Right cardiac atrium (tissue), 5 donors: ENCODE measurements around the gene PPIF. TPM values are rescaled to one million over a fixed set of nuclear protein-coding genes. Genes with fewer than 3 reads are reported as not detected.
"Not testable (repeated sequence)": the region's sequence is repeated elsewhere in the genome, so short reads cannot be mapped to it uniquely, and the experiment has no call there.

Experiments used
- ATAC-seq, 2 donors: fragments of 200-7000 bp; cut with Tn5 transposase; one replicate each; pipeline versions ENCODE4 v1.8.0 to v1.9.1; 2020; ENCODE audit warnings: moderate library complexity in 2 of 2, mild to moderate bottlenecking in 1 of 2
- DNase-seq, 3 donors: peaks; one replicate each; pipeline ENCODE4 v3.0.0-alpha.2; 2020
- H3K27ac ChIP-seq: one replicate; pipeline ENCODE4 v1.5.1; 2013; ENCODE audit warnings: mild to moderate bottlenecking, low read length, control low read depth, moderate library complexity
- H3K27me3 ChIP-seq: one replicate; pipeline ENCODE4 v1.6.1; 2013; ENCODE audit not compliant: control insufficient read depth, insufficient read depth
- H3K4me1 ChIP-seq: one replicate; pipeline ENCODE4 v1.6.1; 2013; ENCODE audit warnings: low read length; ENCODE audit not compliant: control insufficient read depth, insufficient read depth
- H3K4me3 ChIP-seq: one replicate; pipeline ENCODE4 v1.5.1; 2013; ENCODE audit warnings: low read length, control low read depth
- H3K9me3 ChIP-seq: one replicate; pipeline ENCODE4 v1.6.1; 2013; ENCODE audit warnings: low read length; ENCODE audit not compliant: control insufficient read depth
- WGBS: extraction: QIAGEN DNeasy Blood & Tissue Kit; methylation state at CpG from one replicate; pipeline ENCODE4 v1.1.7; 2013; 5-methylcytosine and 5-hydroxymethylcytosine counted together
- intact Hi-C, 4 donors: fragments of 100-400 bp; cut with DNase I; formaldehyde crosslinking; loops; one replicate each; pipeline versions ENCODE4 v1.11.0 to v1.14.0; 2022 to 2023
- polyA plus RNA-seq: library from polyadenylated mRNA; stranded (reverse); fragments of 200-250 nt; gene quantifications from one replicate; pipeline ENCODE4 v1.2.3, GENCODE V29; 2013
- total RNA-seq, 4 donors: library from RNA; stranded (reverse); fragmentation: NEBNext Ultra II Directional; extraction: Animal tissue kit (Norgen Biotek cat#: 25700); gene quantifications; one replicate each; pipeline ENCODE4 v1.2.1, GENCODE V29; 2021
- donor health status: healthy with polysubstance abuse.
- donor health status: DM: no; HTN: yes; CAD: no.
- donor health status: DM: no; HTN: no; CAD: no.
- donor health status: DM: no; HTN: yes; CAD: no; lungs with severe emphysema.
- donor health status: DM: yes; HTN: yes; CAD: no.

PPIF gene
- total and polyA plus RNA-seq, 5 donors: 91.8 to 121 (median 104) TPM

DNA sequence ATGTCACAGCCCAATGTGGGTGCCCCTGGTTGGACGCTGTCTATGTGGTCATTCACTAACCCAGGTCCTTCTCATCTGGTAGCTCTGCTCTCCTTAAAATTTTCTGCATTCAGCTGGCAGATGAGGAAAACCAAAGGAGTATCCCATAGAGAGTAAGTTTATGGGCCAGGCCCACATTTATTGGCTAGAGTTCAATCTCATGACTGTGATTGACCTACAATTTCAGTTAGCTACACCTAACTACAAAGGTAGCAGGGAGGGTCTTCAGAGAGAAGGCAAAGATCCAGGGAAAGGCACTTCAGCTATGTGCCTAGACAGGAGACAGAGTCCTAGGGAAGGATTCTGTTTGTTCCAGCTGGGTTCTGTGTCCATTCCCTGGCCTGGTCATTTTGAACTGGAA, 23.7 kb upstream of the PPIF start:
- Histone ChIP-seq H3K4me3 (no peak overlapping the region), H3K4me1 (no peaks in the 10 kb centered on the region), H3K27me3 (no peaks in the 10 kb centered on the region), H3K9me3 (no peaks in the 10 kb centered on the region), H3K27ac (no peak overlapping the region)
- intact Hi-C loops: no loop called here
- ATAC-seq: no peak
- 91% methylated on average over 1 of the region's 1 CpG for WGBS
- no peak for DNase-seq

GRCh38 chr10:79324032-79324695, 23.1 kb upstream of the PPIF start:
- H3K27ac ChIP-seq: no peak overlapping the region
- no peak for ATAC-seq
- WGBS: 78% methylated on average over 10 of the region's 10 CpGs

GRCh38 chr10:79326361-79327089, 20.7 kb upstream of the PPIF start:
- WGBS: 93% methylated on average over 3 of the region's 3 CpGs

More at GRCh38 chr10:79324032-79324695, 23.1 kb upstream of the PPIF start:
- Histone ChIP-seq H3K9me3 (no peaks in the 10 kb centered on the region), H3K27me3 (no peaks in the 10 kb centered on the region), H3K4me3 (no peak overlapping the region), H3K4me1 (no peaks in the 10 kb centered on the region)
- no peak for DNase-seq
- intact Hi-C loops: no loop called here

GRCh38 chr10:79327090-79327457, 20.2 kb upstream of the PPIF start:
- Histone ChIP-seq H3K9me3 (no peaks in the 10 kb centered on the region), H3K27ac (no peak overlapping the region), H3K4me3 (no peak overlapping the region), H3K27me3 (no peaks in the 10 kb centered on the region), H3K4me1 (no peaks in the 10 kb centered on the region)
- 93% methylated on average over 8 of the region's 8 CpGs for WGBS
- DNase-seq: no peak
- no peak for ATAC-seq
- intact Hi-C loops: no loop called here

More at GRCh38 chr10:79326361-79327089, 20.7 kb upstream of the PPIF start:
- Histone ChIP-seq H3K4me1 (no peaks in the 10 kb centered on the region), H3K27ac (no peak overlapping the region), H3K9me3 (no peaks in the 10 kb centered on the region), H3K27me3 (no peaks in the 10 kb centered on the region), H3K4me3 (no peak overlapping the region)
- no peak for ATAC-seq
- intact Hi-C loops: no loop called here
- DNase-seq: no peak

GRCh38 chr10:79328147-79328701, 19.0 kb upstream of the PPIF start:
- DNase-seq: no peak
- H3K9me3 ChIP-seq: no peaks in the 10 kb centered on the region
- ATAC-seq: no peak
- H3K27me3 ChIP-seq: no peaks in the 10 kb centered on the region
- H3K4me3 ChIP-seq: no peak overlapping the region
- WGBS: 89% methylated on average over 6 of the region's 6 CpGs
- intact Hi-C loops: no loop called here
- H3K27ac ChIP-seq: no peak overlapping the region
- no peaks in the 10 kb centered on the region for H3K4me1 ChIP-seq

GRCh38 chr10:79328737-79329504, 18.3 kb upstream of the PPIF start:
- no peak overlapping the region for H3K27ac ChIP-seq
- H3K9me3 ChIP-seq: no peaks in the 10 kb centered on the region
- no peaks in the 10 kb centered on the region for H3K27me3 ChIP-seq
- WGBS: 90% methylated on average over 14 of the region's 14 CpGs
- no peak for DNase-seq
- intact Hi-C loops: no loop called here
- ATAC-seq: no peak
- H3K4me3 ChIP-seq: no peak overlapping the region
- H3K4me1 ChIP-seq: no peaks in the 10 kb centered on the region

- intact Hi-C loops: no loop called here
- DNase-seq (no peak), ATAC-seq (no peak)
- Histone ChIP-seq H3K27ac (no peak overlapping the region), H3K4me1 (no peaks in the 10 kb centered on the region), H3K9me3 (no peaks in the 10 kb centered on the region), H3K27me3 (no peaks in the 10 kb centered on the region), H3K4me3 (no peak overlapping the region)
- 92% methylated on average over 9 of the region's 9 CpGs for WGBS
Observed at GRCh38 chr10:79329529-79329928, 17.7 kb upstream of the PPIF start.

GRCh38 chr10:79331226-79331625, 16.0 kb upstream of the PPIF start:
- no peak for DNase-seq
- intact Hi-C loops: no loop called here
- H3K27ac ChIP-seq: no peak overlapping the region
- 94% methylated on average over 5 of the region's 5 CpGs for WGBS
- H3K4me1 ChIP-seq: no peaks in the 10 kb centered on the region
- ATAC-seq: no peak
- no peak overlapping the region for H3K4me3 ChIP-seq
- no peaks in the 10 kb centered on the region for H3K9me3 ChIP-seq
- H3K27me3 ChIP-seq: no peaks in the 10 kb centered on the region

DNA sequence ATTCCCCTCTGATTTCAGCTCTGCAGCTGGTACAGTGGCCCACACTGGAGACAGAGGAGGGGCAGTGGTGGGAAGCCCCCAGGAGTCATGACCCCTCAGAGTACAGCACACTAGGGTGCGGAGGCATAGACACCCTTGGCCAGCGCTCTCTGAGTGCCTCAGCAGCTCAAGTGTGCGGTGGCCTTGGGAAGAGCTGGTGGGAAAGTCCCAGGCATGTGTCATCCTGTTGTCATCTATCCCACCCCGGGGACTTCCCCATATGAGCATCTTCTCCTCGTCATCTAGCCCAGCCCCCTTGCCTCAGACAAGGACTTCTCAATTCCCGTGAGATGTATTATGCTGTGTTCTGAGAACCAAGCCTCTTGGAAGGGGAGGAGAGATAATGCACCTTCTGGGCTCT, 15.6 kb upstream of the PPIF start:
- ATAC-seq (peak; percentile 6 to 34), DNase-seq (no peak)
- Histone ChIP-seq H3K4me1 (no peaks in the 10 kb centered on the region), H3K27ac (no peak overlapping the region), H3K4me3 (no peak overlapping the region), H3K9me3 (no peaks in the 10 kb centered on the region), H3K27me3 (no peaks in the 10 kb centered on the region)
- 57% methylated on average over 6 of the region's 6 CpGs for WGBS
- intact Hi-C loops: no loop called here

- H3K4me3 ChIP-seq, H3K27ac ChIP-seq, DNase-seq, H3K9me3 ChIP-seq, intact Hi-C loops, H3K4me1 ChIP-seq, ATAC-seq, H3K27me3 ChIP-seq: not testable (repeated sequence)
- 90% methylated on average over 2 of the region's 10 CpGs for WGBS
Observed at GRCh38 chr10:79332610-79333315, 14.5 kb upstream of the PPIF start.
